K562 (cell line): ENCODE data around the gene SLC4A2. TPM values are rescaled to one million over a fixed set of nuclear protein-coding genes. Genes with fewer than 3 reads are reported as not detected.

Experiments
- KAT8 ChIP-seq: fragments of 450-650 bp; IDR thresholded peaks from 2 replicates; pipeline ENCODE4 v1.6.1; 2016; ENCODE audit warnings: low read depth, mild to moderate bottlenecking
- KDM4B ChIP-seq, 2 experiments: fragments of 450-650 bp in 1 of 2; sonication (generic) in 1 of 2; IDR thresholded peaks; 2 replicates each; pipeline ENCODE4 v1.6.1; 2016 to 2017; ENCODE audit warnings: borderline replicate concordance in 2 of 2, antibody characterized with exemption in 1 of 2, low read depth in 1 of 2, mild to moderate bottlenecking in 1 of 2
- NFRKB ChIP-seq: fragments of 450-650 bp; IDR thresholded peaks from 2 replicates; pipeline ENCODE4 v1.6.1; 2016; ENCODE audit warnings: low read depth
- RBM17 ChIP-seq: fragments of 200-400 bp; formaldehyde crosslinking; IDR thresholded peaks from 2 replicates; pipeline ENCODE4 v1.6.1; 2017; ENCODE audit warnings: low read depth, mild to moderate bottlenecking, low read length, borderline replicate concordance
- RFX7 ChIP-seq: fragments of 250-450 bp; sonication (Bioruptor Pico); IDR thresholded peaks from 2 replicates; pipeline ENCODE4 v1.5.1; 2021; ENCODE audit warnings: mild to moderate bottlenecking
- SREBF1 ChIP-seq: fragments of 150-350 bp; IDR thresholded peaks from 2 replicates; pipeline ENCODE4 v1.6.1; 2014; ENCODE audit warnings: antibody characterized with exemption, low read depth, low read length, borderline replicate concordance
- TBL1XR1 ChIP-seq, 2 experiments: IDR thresholded peaks; 2 replicates each; pipeline ENCODE4 v1.6.1; 2012; ENCODE audit warnings: improper control_type of control experiment in 2 of 2, low read length in 2 of 2, mild to moderate bottlenecking in 1 of 2
- ZC3H8 ChIP-seq: fragments of 450-650 bp; IDR thresholded peaks from 2 replicates; pipeline ENCODE4 v1.6.1; 2017
- ZNF407 ChIP-seq: fragments of 450-650 bp; IDR thresholded peaks from 2 replicates; pipeline ENCODE4 v1.6.1; 2016; ENCODE audit warnings: low read depth
- polyA plus RNA-seq, 8 experiments: library from polyadenylated mRNA; depleted of rRNA in 4 of 8; stranded (reverse) in 5 of 8; unstranded in 3 of 8; fragments of >200 nt; fragmentation: Nextera tagmentation in 2 of 8; fragmentation: Illumina TruSeq in 1 of 8; extraction: Ambion mirVana in 2 of 8; extraction: Trizol in 1 of 8; gene quantifications; 2 replicates each; pipeline versions ENCODE4 v1.2.1 to v1.2.3, GENCODE V29; 2011 to 2014; ENCODE audit warnings: inconsistent platforms in 1 of 8, missing spikeins in 1 of 8
- total RNA-seq, 7 experiments: library from RNA; depleted of rRNA in 6 of 7; stranded (reverse); fragments of >200 nt in 6 of 7; fragmentation: Illumina TruSeq in 2 of 7; extraction: Trizol in 2 of 7; gene quantifications; 2 replicates each; pipeline versions ENCODE4 v1.2.1 to v1.2.3, GENCODE V29; 2011 to 2021; ENCODE audit warnings: low replicate concordance in 1 of 7
- TF ChIP-seq, protein P1 (sequence below): fragments of 250-450 bp; sonication (Bioruptor Pico); IDR thresholded peaks from 2 replicates; pipeline ENCODE4 v1.8.0; 2021; ENCODE audit warnings: moderate library complexity, mild to moderate bottlenecking, inconsistent platforms

SLC4A2 gene
- total and polyA plus RNA-seq, 9 of the 15 experiments (the other 6 are each of a cell fraction or from before 2014, with no cell fraction given), result 11.4 to 375 (median 130) TPM

DNA sequence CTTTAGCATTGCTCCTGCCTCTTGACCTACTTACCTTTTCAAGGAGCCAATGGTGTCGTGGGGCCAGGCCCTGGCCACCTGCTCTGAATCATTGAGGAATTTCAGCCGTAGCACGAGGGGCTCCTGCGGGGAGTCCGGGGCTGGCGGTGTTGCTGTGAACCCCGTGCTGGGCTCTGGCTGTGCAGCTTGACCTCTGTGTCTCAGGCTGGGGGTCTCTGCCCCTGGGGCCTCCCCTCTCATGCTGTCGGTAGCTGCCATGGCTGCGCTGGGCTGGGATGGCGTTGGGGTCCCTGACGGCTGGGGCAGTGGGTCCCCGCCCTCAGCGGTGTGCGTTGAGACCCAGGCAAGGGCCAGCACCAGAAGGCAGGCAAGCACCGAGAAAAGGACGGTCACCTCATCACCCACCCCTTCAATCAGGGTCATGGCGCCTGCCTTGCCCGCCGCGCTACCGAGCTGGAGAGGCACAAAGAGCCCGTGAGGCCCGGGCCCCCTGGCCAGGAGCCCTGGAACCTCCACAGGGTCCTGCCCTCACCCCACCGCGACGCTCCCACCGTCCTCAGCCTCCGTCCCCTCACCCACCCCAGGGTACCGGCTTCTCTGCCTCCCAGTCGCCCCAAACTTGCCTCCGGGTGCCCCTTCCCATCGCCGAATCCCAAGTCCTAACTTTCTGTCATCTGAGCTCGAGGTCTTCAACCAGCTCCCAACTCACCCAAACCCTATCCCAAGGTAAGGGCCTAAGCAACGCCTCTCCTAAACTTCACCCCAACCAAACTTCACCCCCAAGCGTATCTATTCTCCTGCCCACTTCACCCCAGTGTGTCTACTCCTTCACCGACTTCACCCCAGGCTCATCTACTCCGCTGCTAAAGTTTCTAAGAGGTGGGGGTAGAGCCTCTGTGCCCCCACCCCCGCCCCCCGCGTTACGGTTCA is 23.0 kb downstream of the SLC4A2 start (continued):
- TF ChIP-seq ZNF407, result peak; percentile 22; the same call in 1 of the 2 replicates
- TF ChIP-seq KAT8, result no peak
- no peak for TF ChIP-seq KDM4B (IDR thresholded peaks at IDR 0.05; ENCODE audit: borderline replicate concordance in 2 of 2, low read depth in 1 of 2)
- TF ChIP-seq RBM17, result no peak
- TF ChIP-seq ZC3H8, result peak; percentile 15; the same call in 1 of the 2 replicates
- no peak for TF ChIP-seq TBL1XR1 (IDR thresholded peaks at IDR 0.05; ENCODE audit: low read length in 2 of 2)
- no peak for TF ChIP-seq SREBF1
- TF ChIP-seq, protein P1, sequence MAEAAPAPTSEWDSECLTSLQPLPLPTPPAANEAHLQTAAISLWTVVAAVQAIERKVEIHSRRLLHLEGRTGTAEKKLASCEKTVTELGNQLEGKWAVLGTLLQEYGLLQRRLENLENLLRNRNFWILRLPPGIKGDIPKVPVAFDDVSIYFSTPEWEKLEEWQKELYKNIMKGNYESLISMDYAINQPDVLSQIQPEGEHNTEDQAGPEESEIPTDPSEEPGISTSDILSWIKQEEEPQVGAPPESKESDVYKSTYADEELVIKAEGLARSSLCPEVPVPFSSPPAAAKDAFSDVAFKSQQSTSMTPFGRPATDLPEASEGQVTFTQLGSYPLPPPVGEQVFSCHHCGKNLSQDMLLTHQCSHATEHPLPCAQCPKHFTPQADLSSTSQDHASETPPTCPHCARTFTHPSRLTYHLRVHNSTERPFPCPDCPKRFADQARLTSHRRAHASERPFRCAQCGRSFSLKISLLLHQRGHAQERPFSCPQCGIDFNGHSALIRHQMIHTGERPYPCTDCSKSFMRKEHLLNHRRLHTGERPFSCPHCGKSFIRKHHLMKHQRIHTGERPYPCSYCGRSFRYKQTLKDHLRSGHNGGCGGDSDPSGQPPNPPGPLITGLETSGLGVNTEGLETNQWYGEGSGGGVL (CRISPR knock-in tag), result no peak
- no peak for TF ChIP-seq RFX7 (CRISPR knock-in tag)
- no peak; the same call in 1 of the 2 replicates for TF ChIP-seq NFRKB
